Ovary (tissue), 3 donors: ENCODE data around the gene MYOF.

Source experiments
- EP300 ChIP-seq: sonication (generic); formaldehyde crosslinking; IDR thresholded peaks from one replicate; pipeline ENCODE4 v1.6.1; 2017; ENCODE audit warnings: antibody characterized with exemption
- POLR2A ChIP-seq: fragments of 450-650 bp; IDR thresholded peaks from one replicate; pipeline ENCODE4 v1.6.1; 2017; ENCODE audit warnings: antibody characterized with exemption, mild to moderate bottlenecking, moderate library complexity
- TF ChIP-seq, protein P1 (sequence below), 3 donors: fragments of 450-650 bp in 2 of 3; fragments of 200-600 bp in 1 of 3; IDR thresholded peaks; one replicate each; pipeline versions ENCODE4 v1.5.1 to v1.8.0; 2016 to 2022; ENCODE audit warnings: antibody characterized with exemption in 3 of 3, mild to moderate bottlenecking in 1 of 3
- donor health status: DM: no; HTN: no; CAD: no.

DNA sequence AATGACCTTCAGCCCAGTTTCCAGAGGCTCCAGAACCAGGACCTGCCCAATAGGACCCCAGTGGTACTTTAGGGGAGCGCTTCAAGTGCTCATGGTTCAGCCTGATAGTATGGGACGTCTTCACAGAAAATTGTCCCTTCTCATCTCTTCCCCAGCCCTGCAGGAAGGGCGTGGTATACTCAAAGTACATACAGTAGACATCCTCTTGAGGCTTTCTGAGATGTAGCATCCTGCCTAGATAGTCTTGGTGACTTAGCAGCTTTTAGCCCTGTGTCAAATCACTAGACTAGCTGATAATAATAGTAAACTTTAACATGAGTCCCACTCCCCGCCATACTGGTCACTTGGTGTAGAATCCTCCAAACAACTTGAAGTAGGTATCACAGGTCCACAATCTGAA lies 215.3 kb downstream of the MYOF start:
- TF ChIP-seq, protein P1, sequence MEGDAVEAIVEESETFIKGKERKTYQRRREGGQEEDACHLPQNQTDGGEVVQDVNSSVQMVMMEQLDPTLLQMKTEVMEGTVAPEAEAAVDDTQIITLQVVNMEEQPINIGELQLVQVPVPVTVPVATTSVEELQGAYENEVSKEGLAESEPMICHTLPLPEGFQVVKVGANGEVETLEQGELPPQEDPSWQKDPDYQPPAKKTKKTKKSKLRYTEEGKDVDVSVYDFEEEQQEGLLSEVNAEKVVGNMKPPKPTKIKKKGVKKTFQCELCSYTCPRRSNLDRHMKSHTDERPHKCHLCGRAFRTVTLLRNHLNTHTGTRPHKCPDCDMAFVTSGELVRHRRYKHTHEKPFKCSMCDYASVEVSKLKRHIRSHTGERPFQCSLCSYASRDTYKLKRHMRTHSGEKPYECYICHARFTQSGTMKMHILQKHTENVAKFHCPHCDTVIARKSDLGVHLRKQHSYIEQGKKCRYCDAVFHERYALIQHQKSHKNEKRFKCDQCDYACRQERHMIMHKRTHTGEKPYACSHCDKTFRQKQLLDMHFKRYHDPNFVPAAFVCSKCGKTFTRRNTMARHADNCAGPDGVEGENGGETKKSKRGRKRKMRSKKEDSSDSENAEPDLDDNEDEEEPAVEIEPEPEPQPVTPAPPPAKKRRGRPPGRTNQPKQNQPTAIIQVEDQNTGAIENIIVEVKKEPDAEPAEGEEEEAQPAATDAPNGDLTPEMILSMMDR (IDR thresholded peaks at IDR 0.05): no peak
- TF ChIP-seq POLR2A (no peak), EP300 (no peak)
